Tibial nerve (tissue), 4 donors: ENCODE results near the gene STUM. TPM values are rescaled to one million over a fixed set of nuclear protein-coding genes. Genes with fewer than 3 reads are reported as not detected.

Source experiments
- DNase-seq, 2 donors: peaks; one replicate each; pipeline ENCODE4 v3.0.0-alpha.2; 2019; ENCODE audit warnings: low spot score in 2 of 2
- H3K27ac ChIP-seq, 4 donors: fragments of 200-600 bp; sonication (generic) in 3 of 4; one replicate each; pipeline ENCODE4 v1.5.1; 2017 to 2019; ENCODE audit warnings: mild to moderate bottlenecking in 1 of 4
- H3K27me3 ChIP-seq, 2 donors: fragments of 200-600 bp; sonication (generic) in 1 of 2; one replicate each; pipeline versions ENCODE4 v1.5.1 to v1.6.0; 2017 to 2019
- H3K36me3 ChIP-seq, 3 donors: fragments of 200-600 bp; sonication (generic); one replicate each; pipeline ENCODE4 v1.5.1; 2018 to 2019
- H3K4me1 ChIP-seq, 4 donors: fragments of 200-600 bp; sonication (generic) in 3 of 4; one replicate each; pipeline ENCODE4 v1.5.1; 2017 to 2019
- H3K4me3 ChIP-seq, 4 donors: fragments of 200-600 bp; sonication (generic) in 3 of 4; one replicate each; pipeline ENCODE4 v1.5.1; 2017 to 2019; ENCODE audit warnings: mild to moderate bottlenecking in 1 of 4, moderate library complexity in 1 of 4
- H3K9me3 ChIP-seq, 4 donors: fragments of 200-600 bp; sonication (generic) in 3 of 4; one replicate each; pipeline ENCODE4 v1.5.1; 2017 to 2019
- CTCF ChIP-seq, 5 experiments: fragments of 200-600 bp in 3 of 5; fragments of 450-650 bp in 2 of 5; sonication (generic) in 3 of 5; IDR thresholded peaks; one replicate each; pipeline ENCODE4 v1.5.1; 2016 to 2019; ENCODE audit warnings: antibody characterized with exemption in 5 of 5, mild to moderate bottlenecking in 3 of 5, moderate library complexity in 2 of 5
- EP300 ChIP-seq, 2 donors: sonication (generic); formaldehyde crosslinking; IDR thresholded peaks; one replicate each; pipeline ENCODE4 v1.6.1; 2017; ENCODE audit warnings: antibody characterized with exemption in 2 of 2, mild to moderate bottlenecking in 1 of 2
- POLR2A ChIP-seq, 2 donors: fragments of 450-650 bp; IDR thresholded peaks; one replicate each; pipeline ENCODE4 v1.6.1; 2017; ENCODE audit warnings: antibody characterized with exemption in 2 of 2, mild to moderate bottlenecking in 2 of 2, moderate library complexity in 2 of 2
- whole genome bisulfite sequencing, 2 donors: methylation state at CpG; one replicate each; pipeline ENCODE4 v1.1.5; 2018; 5-methylcytosine and 5-hydroxymethylcytosine counted together
- total RNA-seq, 4 donors: library from RNA; depleted of rRNA; stranded (reverse); fragments of >200 nt; gene quantifications; one replicate each; pipeline ENCODE4 v1.1.0, GENCODE V29; 2016

The STUM gene
- total RNA-seq, 4 donors from 2014 or later, result 4.8 to 7.5 (median 6.9) TPM

- Histone ChIP-seq H3K27me3 (no peaks in the 10 kb centered on the region), H3K9me3 (no peaks in the 10 kb centered on the region), H3K4me1 (peaks cover 0 to 50% (median 29%) of the 10 kb centered on the region in 4 donors), H3K36me3 (peaks cover 0 to 58% (median 0%) of the 10 kb centered on the region in 3 donors), H3K4me3 (no peak overlapping the region), H3K27ac (peak overlapping the region; percentile 59 to 85 (median 72))
- TF ChIP-seq POLR2A (IDR thresholded peaks at IDR 0.05) (no peak), EP300 (IDR thresholded peaks at IDR 0.05) (no peak), CTCF (IDR thresholded peaks at IDR 0.05) (no peak)
- DNase-seq, result no peak
- 32 to 59% methylated on average over 4 of the region's 7 CpGs for WGBS, 2 donors
Measured at GRCh38 chr1:226633541-226634165, 85.1 kb downstream of the STUM start.

GRCh38 chr1:226634166-226634588 is 85.6 kb downstream of the STUM start:
- Histone ChIP-seq H3K27me3 (no peaks in the 10 kb centered on the region), H3K36me3 (peaks cover 0 to 61% (median 0%) of the 10 kb centered on the region in 3 donors), H3K4me1 (peaks cover 0 to 51% (median 29%) of the 10 kb centered on the region in 4 donors), H3K27ac (peak overlapping the region; percentile 59 to 85 (median 72)), H3K9me3 (no peaks in the 10 kb centered on the region), H3K4me3 (no peak overlapping the region)
- 0 to 2% methylated on average over 2 to 6 of the region's 6 CpGs for WGBS, 2 donors
- TF ChIP-seq POLR2A (IDR thresholded peaks at IDR 0.05) (no peak), CTCF (IDR thresholded peaks at IDR 0.05) (peak; percentile 91 to 98 (median 97)), EP300 (IDR thresholded peaks at IDR 0.05) (no peak)
- DNase-seq, result peak; percentile 82 to 89

- Histone ChIP-seq H3K27ac (peak overlapping the region; percentile 59 to 85 (median 72)), H3K4me3 (no peak overlapping the region), H3K4me1 (peaks cover 0 to 51% (median 29%) of the 10 kb centered on the region in 4 donors), H3K36me3 (peaks cover 0 to 66% (median 0%) of the 10 kb centered on the region in 3 donors), H3K27me3 (no peaks in the 10 kb centered on the region), H3K9me3 (no peaks in the 10 kb centered on the region)
- TF ChIP-seq CTCF (IDR thresholded peaks at IDR 0.05), result no peak
- TF ChIP-seq EP300 (IDR thresholded peaks at IDR 0.05), result no peak
- TF ChIP-seq POLR2A (IDR thresholded peaks at IDR 0.05), result no peak
- 79 to 81% methylated on average over 14 to 22 of the region's 22 CpGs for WGBS, 2 donors
- DNase-seq, result no peak
Measured at GRCh38 chr1:226634611-226635246, 86.2 kb downstream of the STUM start.

- Histone ChIP-seq H3K9me3 (no peaks in the 10 kb centered on the region), H3K4me3 (no peak overlapping the region), H3K27ac (peak overlapping the region in 3 of 4 donors; percentile 55 to 85 (median 79)), H3K27me3 (no peaks in the 10 kb centered on the region), H3K36me3 (peaks cover 0 to 65% (median 3%) of the 10 kb centered on the region in 3 donors), H3K4me1 (peaks cover 0 to 51% (median 29%) of the 10 kb centered on the region in 4 donors)
- 85 to 86% methylated on average over 9 to 11 of the region's 11 CpGs for WGBS, 2 donors
- TF ChIP-seq POLR2A (IDR thresholded peaks at IDR 0.05) (no peak), EP300 (IDR thresholded peaks at IDR 0.05) (no peak), CTCF (IDR thresholded peaks at IDR 0.05) (no peak)
- DNase-seq, result no peak
Measured at GRCh38 chr1:226635456-226635941, 86.9 kb downstream of the STUM start.

- H3K27ac ChIP-seq, result peak overlapping the region in 1 of 4 donors; percentile 85
- no peak for DNase-seq
- H3K4me3 ChIP-seq, result no peak overlapping the region
- WGBS, 2 donors, result 70 to 77% methylated on average over 1 of the region's 1 CpG
- H3K36me3 ChIP-seq, result peaks cover 0 to 76% (median 6%) of the 10 kb centered on the region in 3 donors
- no peaks in the 10 kb centered on the region for H3K27me3 ChIP-seq
- no peaks in the 10 kb centered on the region for H3K9me3 ChIP-seq
- TF ChIP-seq EP300 (IDR thresholded peaks at IDR 0.05) (no peak), POLR2A (IDR thresholded peaks at IDR 0.05) (no peak), CTCF (IDR thresholded peaks at IDR 0.05) (no peak)
- H3K4me1 ChIP-seq, result peaks cover 0 to 49% (median 27%) of the 10 kb centered on the region in 4 donors
Measured at GRCh38 chr1:226636847-226637096, 88.2 kb downstream of the STUM start.
